Measurements from ENCODE around the gene TAP1.
A peak's percentile ranks its signal among the peaks of the same experiment; 100 is the strongest.

TAP1 gene

GRCh38 chr6:32894085-32895005 lies 40.8 kb upstream of the TAP1 start (continued):
- TF ChIP-seq REST (tag by site-specific recombination; IDR thresholded peaks at IDR 0.05) (peak; percentile 48; the same call in 1 of the 2 replicates), KLF8 (tag by site-specific recombination; IDR thresholded peaks at IDR 0.05) (peak; percentile 93), ZBTB20 (tag by site-specific recombination; IDR thresholded peaks at IDR 0.05) (peak; percentile 99), PRDM1 (tag by site-specific recombination; IDR thresholded peaks at IDR 0.05) (peak; percentile 44; the same call in 1 of the 2 replicates), ZNF785 (tag by site-specific recombination; IDR thresholded peaks at IDR 0.05) (no peak), ZNF513 (tag by site-specific recombination; IDR thresholded peaks at IDR 0.05) (no peak), ZFP37 (tag by site-specific recombination; IDR thresholded peaks at IDR 0.05) (peak; percentile 71; the same call in 1 of the 2 replicates), ZNF398 (tag by site-specific recombination; IDR thresholded peaks at IDR 0.05) (peak; percentile 99), ZNF366 (tag by site-specific recombination; conservative IDR thresholded peaks at IDR 0.05) (peak; percentile 52), ZFHX2 (tag by site-specific recombination; conservative IDR thresholded peaks at IDR 0.05) (peak; percentile 60), ZNF121 (tag by site-specific recombination; IDR thresholded peaks at IDR 0.05) (no peak), ZNF623 (tag by site-specific recombination; IDR thresholded peaks at IDR 0.05) (no peak), ZNF704 (tag by site-specific recombination; IDR thresholded peaks at IDR 0.05) (no peak), ZNF610 (tag by site-specific recombination; IDR thresholded peaks at IDR 0.05; ENCODE audit: borderline replicate concordance) (0 out of 2 replicates have a peak, but pooled peaks have one; percentile 29), ZFP69B (tag by site-specific recombination; IDR thresholded peaks at IDR 0.05) (peak; percentile 33; the same call in 1 of the 2 replicates), SP7 (tag by site-specific recombination; IDR thresholded peaks at IDR 0.05) (peak; percentile 68), ZNF10 (tag by site-specific recombination; IDR thresholded peaks at IDR 0.05) (0 out of 2 replicates have a peak, but pooled peaks have one; percentile 34), YY1 (tag by site-specific recombination; IDR thresholded peaks at IDR 0.05) (peak; percentile 57), ZNF830 (tag by site-specific recombination; IDR thresholded peaks at IDR 0.05; ENCODE audit: low read depth) (no peak), ZBTB26 (tag by site-specific recombination; optimal IDR thresholded peaks at IDR 0.05) (peak; percentile 90), PBX3 (CRISPR knock-in tag; IDR thresholded peaks at IDR 0.05) (peak; percentile 99), ZNF416 (tag by site-specific recombination; IDR thresholded peaks at IDR 0.05) (no peak), INSM2 (tag by site-specific recombination; IDR thresholded peaks at IDR 0.05) (no peak), ZBTB17 (tag by site-specific recombination; IDR thresholded peaks at IDR 0.05) (peak; percentile 94), ZNF561 (tag by site-specific recombination; IDR thresholded peaks at IDR 0.05; ENCODE audit: borderline replicate concordance) (peak; percentile 91; the same call in 1 of the 2 replicates), ZNF521 (tag by site-specific recombination; IDR thresholded peaks at IDR 0.05) (no peak), ZNF600 (tag by site-specific recombination; IDR thresholded peaks at IDR 0.05) (peak; percentile 73)
